ENCODE data around the gene DAPK2. TPM values are rescaled to one million over a fixed set of nuclear protein-coding genes. Genes with fewer than 3 reads are reported as not detected.

DAPK2 gene
- total and polyA plus RNA-seq, 2 donors from 2014 or later = 3.0 to 3.8 TPM

DNA sequence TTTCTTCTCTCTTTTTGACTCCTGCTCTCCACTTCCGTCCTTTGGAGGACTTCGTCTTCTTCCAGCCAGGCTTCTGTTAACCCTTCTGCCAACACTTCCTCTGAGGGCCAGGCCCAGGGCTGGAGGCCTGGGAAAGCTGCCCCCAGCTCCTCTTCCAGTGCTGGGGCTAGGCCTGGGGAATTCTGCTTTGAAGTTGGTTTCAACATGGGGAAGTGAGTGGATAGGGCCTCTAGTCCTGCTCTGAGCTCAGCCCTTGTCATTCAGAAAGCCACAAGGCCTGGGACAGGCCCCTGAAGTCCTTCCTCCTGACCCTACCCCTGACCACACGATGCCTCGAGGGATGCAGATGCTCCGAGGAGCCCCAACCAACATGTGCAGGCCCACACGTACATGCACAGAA is 158.7 kb downstream of the DAPK2 start:
- Histone ChIP-seq H3K27me3 (ENCODE audit: control insufficient read depth, insufficient read depth, low read length) (no peaks in the 10 kb centered on the region), H3K4me3 (ENCODE audit: low read length in 3 of 3) (no peak overlapping the region), H3K4me1 (ENCODE audit: control insufficient read depth in 2 of 3, insufficient read depth in 2 of 3, low read depth in 1 of 3, low read length in 3 of 3) (peaks cover 0 to 13% (median 2%) of the 10 kb centered on the region in 3 donors), H3K9me3 (ENCODE audit: control insufficient read depth in 2 of 3, insufficient read depth in 1 of 3, low read length in 3 of 3) (no peaks in the 10 kb centered on the region), H3K27ac (ENCODE audit: low read depth in 2 of 2, low read length in 2 of 2) (no peak overlapping the region), H3K9ac (ENCODE audit: low read length in 3 of 3) (no peak overlapping the region), H3K36me3 (ENCODE audit: control insufficient read depth in 2 of 3, insufficient read depth in 3 of 3, low read length in 3 of 3) (no peaks in the 10 kb centered on the region)
- no peak for FAIRE-seq
- no peak for TF ChIP-seq CTCF (IDR thresholded peaks at IDR 0.05; ENCODE audit: borderline replicate concordance, extremely low read depth, insufficient read depth)
- intact Hi-C loops (cut with DNase I) = no loop called here
- DNase-seq = peak in 1 of 5 donors; percentile 19

DNA sequence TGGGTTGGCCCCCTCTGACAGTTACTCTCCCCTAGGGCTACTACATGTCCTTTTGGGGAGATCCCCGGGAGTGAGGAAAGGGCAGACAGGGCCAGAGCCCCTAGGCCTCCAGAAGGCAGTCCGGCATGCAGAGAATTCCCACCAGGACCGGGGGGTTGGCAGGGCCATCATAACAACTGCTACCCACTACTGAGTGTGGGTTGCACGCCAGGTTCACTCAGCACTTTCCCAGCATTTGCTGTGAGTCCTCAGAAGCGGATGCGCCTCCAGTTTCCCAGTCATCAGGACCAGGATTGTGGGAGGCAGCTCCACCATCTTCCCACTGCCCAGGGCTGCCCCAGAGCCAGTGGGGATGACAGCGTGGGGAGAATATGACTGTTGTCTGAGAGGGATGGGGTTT is 161.3 kb downstream of the DAPK2 start:
- H3K27me3 ChIP-seq (ENCODE audit: control insufficient read depth, insufficient read depth, low read length) = no peaks in the 10 kb centered on the region
- no peak for TF ChIP-seq CTCF (IDR thresholded peaks at IDR 0.05; ENCODE audit: borderline replicate concordance, extremely low read depth, insufficient read depth)
- FAIRE-seq (no peak), DNase-seq (peak in 1 of 5 donors; percentile 12)
- H3K9ac ChIP-seq (ENCODE audit: low read length in 3 of 3) = no peak overlapping the region
- peaks cover 0 to 4% (median 2%) of the 10 kb centered on the region in 3 donors for H3K4me1 ChIP-seq (ENCODE audit: control insufficient read depth in 2 of 3, insufficient read depth in 2 of 3, low read depth in 1 of 3, low read length in 3 of 3)
- H3K9me3 ChIP-seq (ENCODE audit: control insufficient read depth in 2 of 3, insufficient read depth in 1 of 3, low read length in 3 of 3) = no peaks in the 10 kb centered on the region
- H3K4me3 ChIP-seq (ENCODE audit: low read length in 3 of 3) = no peak overlapping the region
- intact Hi-C loops (cut with DNase I) = no loop called here
- H3K36me3 ChIP-seq (ENCODE audit: control insufficient read depth in 2 of 3, insufficient read depth in 3 of 3, low read length in 3 of 3) = no peaks in the 10 kb centered on the region
- no peak overlapping the region for H3K27ac ChIP-seq (ENCODE audit: low read depth in 2 of 2, low read length in 2 of 2)

DNA sequence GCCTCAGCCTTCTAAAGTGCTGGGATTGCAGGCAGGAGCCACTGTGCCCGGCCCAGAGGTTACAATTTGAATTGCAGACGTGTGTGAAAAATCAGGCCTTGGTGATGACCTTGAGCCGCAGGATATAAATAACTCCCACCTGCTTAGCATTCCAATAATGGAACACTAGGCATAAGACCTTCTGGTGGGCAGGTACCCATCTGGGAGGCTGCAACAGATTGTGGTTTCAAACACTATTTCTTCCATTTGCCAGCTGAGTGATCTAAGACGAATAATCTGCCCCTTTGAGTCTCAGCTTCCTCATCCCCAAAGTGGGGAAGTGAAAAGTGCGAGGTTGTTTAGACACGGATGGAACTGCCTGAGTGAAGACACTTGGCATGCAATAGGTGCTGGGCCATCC is 164.9 kb downstream of the DAPK2 start:
- Histone ChIP-seq H3K9ac (ENCODE audit: low read length in 3 of 3) (no peak overlapping the region), H3K36me3 (ENCODE audit: control insufficient read depth in 2 of 3, insufficient read depth in 3 of 3, low read length in 3 of 3) (no peaks in the 10 kb centered on the region), H3K4me3 (ENCODE audit: low read length in 3 of 3) (no peak overlapping the region), H3K27me3 (ENCODE audit: control insufficient read depth, insufficient read depth, low read length) (no peaks in the 10 kb centered on the region), H3K4me1 (ENCODE audit: control insufficient read depth in 2 of 3, insufficient read depth in 2 of 3, low read depth in 1 of 3, low read length in 3 of 3) (peaks cover 0 to 5% (median 0%) of the 10 kb centered on the region in 3 donors), H3K9me3 (ENCODE audit: control insufficient read depth in 2 of 3, insufficient read depth in 1 of 3, low read length in 3 of 3) (no peaks in the 10 kb centered on the region), H3K27ac (ENCODE audit: low read depth in 2 of 2, low read length in 2 of 2) (no peak overlapping the region)
- DNase-seq (peak in 1 of 5 donors; percentile 25), FAIRE-seq (no peak)
- intact Hi-C loops (cut with DNase I) = no loop called here
- no peak for TF ChIP-seq CTCF (IDR thresholded peaks at IDR 0.05; ENCODE audit: borderline replicate concordance, extremely low read depth, insufficient read depth)

GRCh38 chr15:63880744-63881143 is 165.5 kb downstream of the DAPK2 start:
- no peak overlapping the region for H3K27ac ChIP-seq (ENCODE audit: low read depth in 2 of 2, low read length in 2 of 2)
- H3K27me3 ChIP-seq (ENCODE audit: control insufficient read depth, insufficient read depth, low read length) = no peaks in the 10 kb centered on the region
- no peaks in the 10 kb centered on the region for H3K36me3 ChIP-seq (ENCODE audit: control insufficient read depth in 2 of 3, insufficient read depth in 3 of 3, low read length in 3 of 3)
- intact Hi-C loops (cut with DNase I) = no loop called here
- DNase-seq (peak in 1 of 5 donors; percentile 37), FAIRE-seq (no peak)
- peaks cover 0 to 5% (median 0%) of the 10 kb centered on the region in 3 donors for H3K4me1 ChIP-seq (ENCODE audit: control insufficient read depth in 2 of 3, insufficient read depth in 2 of 3, low read depth in 1 of 3, low read length in 3 of 3)
- H3K4me3 ChIP-seq (ENCODE audit: low read length in 3 of 3) = no peak overlapping the region
- TF ChIP-seq CTCF (IDR thresholded peaks at IDR 0.05; ENCODE audit: borderline replicate concordance, extremely low read depth, insufficient read depth) = no peak
- H3K9ac ChIP-seq (ENCODE audit: low read length in 3 of 3) = no peak overlapping the region
- H3K9me3 ChIP-seq (ENCODE audit: control insufficient read depth in 2 of 3, insufficient read depth in 1 of 3, low read length in 3 of 3) = no peaks in the 10 kb centered on the region

All from kidney (tissue), 14 donors.